ENCODE measurements around the gene NID1.
A peak's percentile ranks its signal among the peaks of the same experiment; 100 is the strongest.

NID1 gene

GRCh38 chr1:236089046-236089773 lies 24.3 kb upstream of the NID1 start:
- in situ Hi-C loops (cut with HindIII; ENCODE audit: low pct_ligation_motif_present, low sequenced_read_pairs): no loop called here

GRCh38 chr1:236086537-236086936 lies 21.6 kb upstream of the NID1 start:
- in situ Hi-C loops (cut with HindIII; ENCODE audit: low pct_ligation_motif_present, low sequenced_read_pairs): no loop called here
- no peak overlapping the region for H3K4me3 ChIP-seq (ENCODE audit: low read depth, low read length)
- H3K27ac ChIP-seq: no peak overlapping the region
- H3K27me3 ChIP-seq (replicated peaks): no peaks in the 10 kb centered on the region
- H3K36me3 ChIP-seq (replicated peaks): no peaks in the 10 kb centered on the region
- TF ChIP-seq CTCF (IDR thresholded peaks at IDR 0.05; ENCODE audit: low read depth, low read length, missing control alignments): no peak
- DNase-seq: no peak

More at GRCh38 chr1:236089046-236089773, 24.3 kb upstream of the NID1 start:
- Histone ChIP-seq H3K36me3 (replicated peaks) (no peaks in the 10 kb centered on the region), H3K27me3 (replicated peaks) (no peaks in the 10 kb centered on the region), H3K4me3 (ENCODE audit: low read depth, low read length) (no peak overlapping the region), H3K27ac (no peak overlapping the region)
- no peak for TF ChIP-seq CTCF (IDR thresholded peaks at IDR 0.05; ENCODE audit: low read depth, low read length, missing control alignments)
- DNase-seq: peak; percentile 62

GRCh38 chr1:236085545-236086159 lies 20.8 kb upstream of the NID1 start:
- DNase-seq: no peak
- in situ Hi-C loops (cut with HindIII; ENCODE audit: low pct_ligation_motif_present, low sequenced_read_pairs): no loop called here
- H3K4me3 ChIP-seq (ENCODE audit: low read depth, low read length): no peak overlapping the region
- H3K27me3 ChIP-seq (replicated peaks): no peaks in the 10 kb centered on the region
- TF ChIP-seq CTCF (IDR thresholded peaks at IDR 0.05; ENCODE audit: low read depth, low read length, missing control alignments): no peak
- no peaks in the 10 kb centered on the region for H3K36me3 ChIP-seq (replicated peaks)
- H3K27ac ChIP-seq: no peak overlapping the region

GRCh38 chr1:236084386-236084730 lies 19.5 kb upstream of the NID1 start:
- Histone ChIP-seq H3K27ac (no peak overlapping the region), H3K27me3 (replicated peaks) (no peaks in the 10 kb centered on the region), H3K36me3 (replicated peaks) (no peaks in the 10 kb centered on the region), H3K4me3 (ENCODE audit: low read depth, low read length) (no peak overlapping the region)
- in situ Hi-C loops (cut with HindIII; ENCODE audit: low pct_ligation_motif_present, low sequenced_read_pairs): no loop called here
- TF ChIP-seq CTCF (IDR thresholded peaks at IDR 0.05; ENCODE audit: low read depth, low read length, missing control alignments): no peak
- no peak for DNase-seq

GRCh38 chr1:236083650-236084385 lies 18.9 kb upstream of the NID1 start:
- in situ Hi-C loops (cut with HindIII; ENCODE audit: low pct_ligation_motif_present, low sequenced_read_pairs): no loop called here
- DNase-seq: peak; percentile 52
- Histone ChIP-seq H3K27ac (no peak overlapping the region), H3K27me3 (replicated peaks) (no peaks in the 10 kb centered on the region), H3K36me3 (replicated peaks) (no peaks in the 10 kb centered on the region), H3K4me3 (ENCODE audit: low read depth, low read length) (no peak overlapping the region)
- TF ChIP-seq CTCF (IDR thresholded peaks at IDR 0.05; ENCODE audit: low read depth, low read length, missing control alignments): no peak

Data from brain microvascular endothelial cell (primary cell).